Cardiac muscle cell (in vitro differentiated cells and primary cell): ENCODE data around the gene OR51B4. TPM values are rescaled to one million over a fixed set of nuclear protein-coding genes. Genes with fewer than 3 reads are reported as not detected.

Experiments
- DNase-seq, 2 donors: peaks; one replicate each; pipeline versions ENCODE4 v3.0.0 to v3.0.0-alpha.2; 2010 to 2017; ENCODE audit warnings: low read depth in 1 of 2, low spot score in 1 of 2
- H3K27ac ChIP-seq: fragments of 200-600 bp; sonication (generic); 2 replicates; pipeline ENCODE4 v1.5.1; 2016
- H3K27me3 ChIP-seq: fragments of 200-600 bp; sonication (generic); 2 replicates; pipeline ENCODE4 v1.6.0; 2016; ENCODE audit warnings: control low read depth
- H3K36me3 ChIP-seq: fragments of 200-600 bp; sonication (generic); 2 replicates; pipeline ENCODE4 v1.5.1; 2016; ENCODE audit warnings: control low read depth
- H3K4me1 ChIP-seq: fragments of 200-600 bp; sonication (generic); 2 replicates; pipeline ENCODE4 v1.8.1; 2017; ENCODE audit warnings: low read depth, mild to moderate bottlenecking, mixed run types
- H3K4me3 ChIP-seq: fragments of 200-600 bp; sonication (generic); 2 replicates; pipeline ENCODE4 v1.5.1; 2016; ENCODE audit warnings: mild to moderate bottlenecking
- H3K9me3 ChIP-seq: fragments of 200-600 bp; sonication (generic); 2 replicates; pipeline ENCODE4 v1.5.1; 2017; ENCODE audit warnings: low read depth, mild to moderate bottlenecking, control low read depth
- CTCF ChIP-seq: IDR thresholded peaks from 2 replicates; pipeline ENCODE4 v1.5.1; 2012; ENCODE audit warnings: low read depth, mild to moderate bottlenecking, low read length
- polyA plus RNA-seq: library from polyadenylated mRNA; unstranded; fragments of >200 nt; fragmentation: Nextera tagmentation; extraction: Ambion mirVana; gene quantifications from 2 replicates; pipeline ENCODE4 v1.2.1, GENCODE V29; 2016
- total RNA-seq: library from RNA; depleted of rRNA; stranded (reverse); fragments of >200 nt; gene quantifications from 2 replicates; pipeline ENCODE4 v1.2.3, GENCODE V29; 2016

OR51B4 gene
- total and polyA plus RNA-seq, 2 experiments from 2014 or later, result 0.24 to 0.57 TPM

DNA sequence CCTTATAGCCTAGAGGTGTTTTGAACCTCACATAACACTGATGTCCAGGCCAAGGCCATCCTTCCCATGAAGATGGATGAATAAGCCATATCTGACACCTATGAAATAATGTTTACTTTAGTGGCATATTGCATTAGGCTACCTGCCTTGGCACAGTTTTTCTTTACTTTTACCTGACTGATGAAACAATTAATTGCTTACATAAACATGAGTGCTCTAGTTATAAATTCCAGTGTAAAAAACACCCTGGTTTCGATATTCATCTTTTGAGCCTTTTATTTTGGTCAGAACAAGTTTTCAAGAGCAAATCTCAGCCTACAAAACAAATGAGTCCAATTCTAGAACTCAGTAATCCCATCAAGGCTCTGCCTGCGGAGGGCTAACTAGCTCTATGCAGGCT is 25.0 kb downstream of the OR51B4 start:
- TF ChIP-seq CTCF, result no peak

GRCh38 chr11:5275369-5276110 is 26.2 kb downstream of the OR51B4 start:
- TF ChIP-seq CTCF, result no peak

More for the DNA sequence above, 25.0 kb downstream of the OR51B4 start:
- H3K9me3 ChIP-seq, result no peaks in the 10 kb centered on the region
- H3K36me3 ChIP-seq, result no peaks in the 10 kb centered on the region
- no peaks in the 10 kb centered on the region for H3K4me1 ChIP-seq
- no peak for DNase-seq
- no peak overlapping the region for H3K4me3 ChIP-seq
- no peak overlapping the region for H3K27ac ChIP-seq
- no peaks in the 10 kb centered on the region for H3K27me3 ChIP-seq

GRCh38 chr11:5274395-5274794 is 27.4 kb downstream of the OR51B4 start:
- no peak for TF ChIP-seq CTCF
- Histone ChIP-seq H3K9me3 (no peaks in the 10 kb centered on the region), H3K36me3 (no peaks in the 10 kb centered on the region), H3K4me3 (no peak overlapping the region), H3K27ac (no peak overlapping the region), H3K27me3 (no peaks in the 10 kb centered on the region), H3K4me1 (no peaks in the 10 kb centered on the region)
- DNase-seq, result no peak

More at GRCh38 chr11:5275369-5276110, 26.2 kb downstream of the OR51B4 start:
- Histone ChIP-seq H3K36me3 (no peaks in the 10 kb centered on the region), H3K9me3 (no peaks in the 10 kb centered on the region), H3K27me3 (no peaks in the 10 kb centered on the region), H3K4me1 (no peaks in the 10 kb centered on the region), H3K27ac (no peak overlapping the region), H3K4me3 (no peak overlapping the region)
- peak; percentile 9 to 42 for DNase-seq

DNA sequence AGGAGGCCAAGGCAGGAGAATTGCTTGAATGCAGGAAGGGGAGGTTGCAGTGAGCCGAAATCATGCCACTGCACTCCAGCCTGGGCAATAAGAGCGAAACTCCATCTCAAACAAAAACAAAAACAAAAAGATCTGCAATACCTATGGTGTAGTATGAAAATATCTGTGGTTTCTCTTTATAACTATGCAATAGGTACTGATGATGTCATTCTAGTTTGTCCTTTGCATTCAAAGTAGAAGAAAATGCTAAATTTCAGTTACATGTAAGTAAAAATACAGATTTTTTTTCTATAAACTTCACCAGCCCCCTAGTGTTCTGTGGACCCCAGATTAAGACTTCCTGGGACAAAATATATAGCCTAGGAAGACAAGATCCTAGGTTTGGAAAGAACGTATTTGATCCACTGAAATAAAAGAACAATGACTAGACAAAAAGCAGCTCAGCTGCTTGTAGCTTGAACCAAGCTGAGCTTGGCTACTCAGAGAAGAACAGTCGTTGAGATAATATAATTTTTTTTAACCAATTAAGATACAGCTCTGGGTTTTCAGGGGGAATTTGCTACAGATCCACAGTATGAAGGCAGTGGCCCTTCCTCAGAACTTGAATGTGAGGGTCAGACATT is 29.2 kb downstream of the OR51B4 start:
- DNase-seq, result no peak
- no peak for TF ChIP-seq CTCF
- H3K4me3 ChIP-seq, result no peak overlapping the region
- no peak overlapping the region for H3K27ac ChIP-seq
- H3K36me3 ChIP-seq, result no peaks in the 10 kb centered on the region
- H3K9me3 ChIP-seq, result no peaks in the 10 kb centered on the region
- no peaks in the 10 kb centered on the region for H3K4me1 ChIP-seq
- no peaks in the 10 kb centered on the region for H3K27me3 ChIP-seq

DNA sequence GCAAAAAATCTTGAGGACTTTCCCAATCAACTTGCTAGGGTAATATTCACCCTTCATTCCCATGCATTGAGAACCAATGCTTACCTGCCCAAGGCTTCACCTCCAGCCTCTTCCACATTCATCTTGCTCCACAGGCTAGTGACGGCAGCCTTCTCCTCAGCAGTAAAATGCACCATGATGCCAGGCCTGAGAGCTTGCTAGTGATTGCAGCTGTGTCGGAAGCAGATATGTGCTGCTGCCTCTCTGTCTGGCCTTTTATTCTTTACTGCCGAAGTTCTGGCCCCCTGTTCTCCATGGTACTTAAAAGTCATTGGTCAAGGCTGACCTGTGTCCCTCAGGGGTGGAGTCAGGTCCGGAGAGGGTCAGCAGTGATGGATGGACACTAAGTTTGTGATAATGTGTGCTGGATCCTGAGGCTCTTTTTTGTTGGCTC is 32.0 kb downstream of the OR51B4 start, which contains the start of gene HBE1:
Gene HBE1, minus strand, starts transcription at position 231 of the 433 bp plus-strand sequence. Its CDS starts 55 bp downstream, at position 176.
- Histone ChIP-seq H3K4me3 (no peak within 1 kb of the TSS), H3K9me3 (no peaks in the 10 kb centered on the region), H3K27ac (no peak within 1 kb of the TSS), H3K4me1 (no peaks in the 10 kb centered on the region), H3K27me3 (no peaks in the 10 kb centered on the region), H3K36me3 (no peaks in the 10 kb centered on the region)
- DNase-seq, result no peak
- no peak for TF ChIP-seq CTCF
